ENCODE data around the gene CCDC12.

- TF ChIP-seq CREB1 (IDR thresholded peaks at IDR 0.05; ENCODE audit: low read depth): no peak
- no peak for TF ChIP-seq EP300 (IDR thresholded peaks at IDR 0.05; ENCODE audit: borderline replicate concordance)
- no peak for TF ChIP-seq YY1 (IDR thresholded peaks at IDR 0.05; ENCODE audit: low read depth)
- TF ChIP-seq RAD21 (IDR thresholded peaks at IDR 0.05; ENCODE audit: low read depth): no peak
- no peak for TF ChIP-seq MAX (IDR thresholded peaks at IDR 0.05)
- TF ChIP-seq, protein P1, sequence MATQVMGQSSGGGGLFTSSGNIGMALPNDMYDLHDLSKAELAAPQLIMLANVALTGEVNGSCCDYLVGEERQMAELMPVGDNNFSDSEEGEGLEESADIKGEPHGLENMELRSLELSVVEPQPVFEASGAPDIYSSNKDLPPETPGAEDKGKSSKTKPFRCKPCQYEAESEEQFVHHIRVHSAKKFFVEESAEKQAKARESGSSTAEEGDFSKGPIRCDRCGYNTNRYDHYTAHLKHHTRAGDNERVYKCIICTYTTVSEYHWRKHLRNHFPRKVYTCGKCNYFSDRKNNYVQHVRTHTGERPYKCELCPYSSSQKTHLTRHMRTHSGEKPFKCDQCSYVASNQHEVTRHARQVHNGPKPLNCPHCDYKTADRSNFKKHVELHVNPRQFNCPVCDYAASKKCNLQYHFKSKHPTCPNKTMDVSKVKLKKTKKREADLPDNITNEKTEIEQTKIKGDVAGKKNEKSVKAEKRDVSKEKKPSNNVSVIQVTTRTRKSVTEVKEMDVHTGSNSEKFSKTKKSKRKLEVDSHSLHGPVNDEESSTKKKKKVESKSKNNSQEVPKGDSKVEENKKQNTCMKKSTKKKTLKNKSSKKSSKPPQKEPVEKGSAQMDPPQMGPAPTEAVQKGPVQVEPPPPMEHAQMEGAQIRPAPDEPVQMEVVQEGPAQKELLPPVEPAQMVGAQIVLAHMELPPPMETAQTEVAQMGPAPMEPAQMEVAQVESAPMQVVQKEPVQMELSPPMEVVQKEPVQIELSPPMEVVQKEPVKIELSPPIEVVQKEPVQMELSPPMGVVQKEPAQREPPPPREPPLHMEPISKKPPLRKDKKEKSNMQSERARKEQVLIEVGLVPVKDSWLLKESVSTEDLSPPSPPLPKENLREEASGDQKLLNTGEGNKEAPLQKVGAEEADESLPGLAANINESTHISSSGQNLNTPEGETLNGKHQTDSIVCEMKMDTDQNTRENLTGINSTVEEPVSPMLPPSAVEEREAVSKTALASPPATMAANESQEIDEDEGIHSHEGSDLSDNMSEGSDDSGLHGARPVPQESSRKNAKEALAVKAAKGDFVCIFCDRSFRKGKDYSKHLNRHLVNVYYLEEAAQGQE (IDR thresholded peaks at IDR 0.05; ENCODE audit: low read depth): no peak
- TF ChIP-seq ZBTB7A (IDR thresholded peaks at IDR 0.05; ENCODE audit: low read depth): no peak
- TF ChIP-seq, protein P2, sequence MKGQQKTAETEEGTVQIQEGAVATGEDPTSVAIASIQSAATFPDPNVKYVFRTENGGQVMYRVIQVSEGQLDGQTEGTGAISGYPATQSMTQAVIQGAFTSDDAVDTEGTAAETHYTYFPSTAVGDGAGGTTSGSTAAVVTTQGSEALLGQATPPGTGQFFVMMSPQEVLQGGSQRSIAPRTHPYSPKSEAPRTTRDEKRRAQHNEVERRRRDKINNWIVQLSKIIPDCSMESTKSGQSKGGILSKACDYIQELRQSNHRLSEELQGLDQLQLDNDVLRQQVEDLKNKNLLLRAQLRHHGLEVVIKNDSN (IDR thresholded peaks at IDR 0.05): no peak
- TF ChIP-seq CEBPB (IDR thresholded peaks at IDR 0.05): no peak
- TF ChIP-seq TCF12 (IDR thresholded peaks at IDR 0.05; ENCODE audit: low read depth): no peak
These were observed 29.5 kb downstream of the CCDC12 start for GRCh38 chr3:46946856-46947545.
